GM23338 (cell line): ENCODE results near the gene BAK1. TPM values are rescaled to one million over a fixed set of nuclear protein-coding genes. Genes with fewer than 3 reads are reported as not detected.

Experiments used
- ATAC-seq: fragments of 200-7000 bp; cut with Tn5 transposase; 3 replicates; pipeline ENCODE4 v1.9.1; 2020
- DNase-seq: peaks from one replicate; pipeline ENCODE4 v3.0.0-alpha.2; 2015; ENCODE audit warnings: low spot score
- H2AFZ ChIP-seq: fragments of 200-600 bp; sonication (generic); 2 replicates; pipeline ENCODE4 v1.8.0; 2016; ENCODE audit warnings: antibody characterized with exemption, mild to moderate bottlenecking, moderate library complexity
- H3F3A ChIP-seq: fragments of 200-600 bp; sonication (generic); replicated peaks from 2 replicates; pipeline ENCODE4 v1.8.0; 2017; ENCODE audit warnings: antibody characterized with exemption, mixed run types, low read depth
- H3K27ac ChIP-seq: fragments of 200-600 bp; sonication (generic); 2 replicates; pipeline ENCODE4 v1.6.1; 2016; ENCODE audit warnings: low read depth
- H3K27me3 ChIP-seq: fragments of 200-600 bp; sonication (generic); 2 replicates; pipeline ENCODE4 v1.8.0; 2016; ENCODE audit warnings: mild to moderate bottlenecking, mixed run types, moderate library complexity; ENCODE audit not compliant: insufficient read depth
- H3K36me3 ChIP-seq: fragments of 200-600 bp; sonication (generic); 2 replicates; pipeline ENCODE4 v1.8.0; 2016; ENCODE audit warnings: mild to moderate bottlenecking; ENCODE audit not compliant: insufficient read depth
- H3K4me1 ChIP-seq: fragments of 200-600 bp; sonication (generic); 2 replicates; pipeline ENCODE4 v1.8.0; 2016; ENCODE audit warnings: mild to moderate bottlenecking, moderate library complexity; ENCODE audit not compliant: insufficient read depth
- H3K4me2 ChIP-seq: fragments of 200-600 bp; sonication (generic); 2 replicates; pipeline ENCODE4 v1.7.1; 2017; ENCODE audit warnings: mixed run types
- H3K4me3 ChIP-seq: fragments of 200-600 bp; sonication (generic); 2 replicates; pipeline ENCODE4 v1.6.1; 2016; ENCODE audit warnings: mixed run types
- H3K79me2 ChIP-seq: fragments of 200-600 bp; sonication (generic); replicated peaks from 2 replicates; pipeline ENCODE4 v1.8.0; 2017; ENCODE audit warnings: mild to moderate bottlenecking; ENCODE audit not compliant: insufficient read depth
- H3K9me2 ChIP-seq: fragments of 200-600 bp; sonication (generic); 2 replicates; pipeline ENCODE4 v1.8.0; 2017; ENCODE audit not compliant: insufficient read depth
- H4K20me1 ChIP-seq: fragments of 200-600 bp; sonication (generic); replicated peaks from 2 replicates; pipeline ENCODE4 v1.8.0; 2017; ENCODE audit warnings: mild to moderate bottlenecking; ENCODE audit not compliant: insufficient read depth
- H3K27ac Mint-ChIP-seq: 2 replicates; pipeline ENCODE4 v1.8.0; 2020; ENCODE audit warnings: inconsistent platforms, mild to moderate bottlenecking, moderate library complexity, mixed read lengths
- H3K27me3 Mint-ChIP-seq: 3 replicates; pipeline ENCODE4 v1.8.0; 2022; ENCODE audit warnings: low read depth, mild to moderate bottlenecking, moderate library complexity, mixed read lengths, inconsistent platforms; ENCODE audit not compliant: insufficient read depth, poor library complexity
- H3K36me3 Mint-ChIP-seq: 3 replicates; pipeline ENCODE4 v1.8.0; 2021; ENCODE audit warnings: low read depth, mild to moderate bottlenecking, inconsistent platforms, moderate library complexity, mixed read lengths
- H3K4me1 Mint-ChIP-seq: 3 replicates; pipeline ENCODE4 v1.8.0; 2020; ENCODE audit warnings: mild to moderate bottlenecking, inconsistent platforms, mixed read lengths
- H3K4me3 Mint-ChIP-seq: 3 replicates; pipeline ENCODE4 v1.8.0; 2021; ENCODE audit warnings: moderate library complexity, mild to moderate bottlenecking, inconsistent platforms, mixed read lengths
- H3K9me3 Mint-ChIP-seq: 3 replicates; pipeline ENCODE4 v1.8.0; 2020; ENCODE audit warnings: moderate library complexity, mild to moderate bottlenecking, inconsistent platforms, mixed read lengths
- ETS1 ChIP-seq: IDR thresholded peaks from 2 replicates; pipeline ENCODE4 v1.6.1; 2016; ENCODE audit warnings: antibody characterized with exemption
- EZH2 ChIP-seq: fragments of 200-600 bp; sonication (generic); IDR thresholded peaks from one replicate; pipeline ENCODE4 v1.8.0; 2017; ENCODE audit warnings: antibody characterized with exemption, mild to moderate bottlenecking, low read depth; ENCODE audit not compliant: unreplicated experiment
- EZH2phosphoT487 ChIP-seq: fragments of 200-600 bp; sonication (generic); IDR thresholded peaks from one replicate; pipeline ENCODE4 v1.8.1; 2018; ENCODE audit warnings: antibody characterized with exemption; ENCODE audit not compliant: unreplicated experiment
- NANOG ChIP-seq: IDR thresholded peaks from 2 replicates; pipeline ENCODE4 v1.6.1; 2016; ENCODE audit warnings: antibody characterized with exemption, borderline replicate concordance
- POLR2AphosphoS5 ChIP-seq: IDR thresholded peaks from 2 replicates; pipeline ENCODE4 v1.6.1; 2016; ENCODE audit warnings: antibody characterized with exemption, low read depth
- STAT1 ChIP-seq: IDR thresholded peaks from one replicate; pipeline ENCODE4 v1.6.1; 2016; ENCODE audit warnings: antibody characterized with exemption; ENCODE audit not compliant: unreplicated experiment
- ZNF462 ChIP-seq: fragments of 250-450 bp; sonication (Bioruptor Pico); IDR thresholded peaks from 2 replicates; pipeline ENCODE4 v1.5.0; 2020; ENCODE audit warnings: mild to moderate bottlenecking, moderate library complexity
- polyA plus RNA-seq: library from polyadenylated mRNA; unstranded; fragments of >200 nt; fragmentation: Nextera tagmentation; extraction: Ambion mirVana; gene quantifications from 2 replicates; pipeline ENCODE4 v1.2.1, GENCODE V29; 2016
- total RNA-seq: library from RNA; depleted of rRNA; stranded (reverse); fragments of >200 nt; shearing (Covaris generic); gene quantifications from 2 replicates; pipeline ENCODE4 v1.2.3, GENCODE V29; 2014
- TF ChIP-seq, protein P1 (sequence below): IDR thresholded peaks from one replicate; pipeline ENCODE4 v1.6.1; 2018; ENCODE audit warnings: antibody characterized with exemption; ENCODE audit not compliant: unreplicated experiment

BAK1 gene
- total and polyA plus RNA-seq, 2 experiments from 2014 or later, result 22.2 to 45.0 TPM

GRCh38 chr6:33575211-33575610 lies 4.9 kb downstream of the BAK1 start:
- DNase-seq (no peak), ATAC-seq (no peak)
- Mint-ChIP-seq H3K36me3 (peaks cover 24% of the 10 kb centered on the region), H3K4me1 (peaks cover 16% of the 10 kb centered on the region), H3K27ac (no peak overlapping the region; the same call in 1 of the 2 replicates), H3K27me3 (peaks cover 17% of the 10 kb centered on the region), H3K9me3 (no peaks in the 10 kb centered on the region; the same call in 2 of the 3 replicates), H3K4me3 (no peak overlapping the region)
- Histone ChIP-seq H3K4me1 (peaks cover 18% of the 10 kb centered on the region), H3K79me2 (peaks cover 16% of the 10 kb centered on the region), H2AFZ (no peak overlapping the region), H3K27me3 (no peaks in the 10 kb centered on the region), H4K20me1 (no peaks in the 10 kb centered on the region), H3K4me3 (no peak overlapping the region), H3K4me2 (no peak overlapping the region), H3K27ac (no peak overlapping the region), H3K36me3 (0 out of 2 replicates have a peak, but pooled peaks cover 5% of the 10 kb centered on the region), H3F3A (no peaks in the 10 kb centered on the region), H3K9me2 (no peaks in the 10 kb centered on the region)
- TF ChIP-seq NANOG, result no peak
- no peak for TF ChIP-seq EZH2
- TF ChIP-seq, protein P1, sequence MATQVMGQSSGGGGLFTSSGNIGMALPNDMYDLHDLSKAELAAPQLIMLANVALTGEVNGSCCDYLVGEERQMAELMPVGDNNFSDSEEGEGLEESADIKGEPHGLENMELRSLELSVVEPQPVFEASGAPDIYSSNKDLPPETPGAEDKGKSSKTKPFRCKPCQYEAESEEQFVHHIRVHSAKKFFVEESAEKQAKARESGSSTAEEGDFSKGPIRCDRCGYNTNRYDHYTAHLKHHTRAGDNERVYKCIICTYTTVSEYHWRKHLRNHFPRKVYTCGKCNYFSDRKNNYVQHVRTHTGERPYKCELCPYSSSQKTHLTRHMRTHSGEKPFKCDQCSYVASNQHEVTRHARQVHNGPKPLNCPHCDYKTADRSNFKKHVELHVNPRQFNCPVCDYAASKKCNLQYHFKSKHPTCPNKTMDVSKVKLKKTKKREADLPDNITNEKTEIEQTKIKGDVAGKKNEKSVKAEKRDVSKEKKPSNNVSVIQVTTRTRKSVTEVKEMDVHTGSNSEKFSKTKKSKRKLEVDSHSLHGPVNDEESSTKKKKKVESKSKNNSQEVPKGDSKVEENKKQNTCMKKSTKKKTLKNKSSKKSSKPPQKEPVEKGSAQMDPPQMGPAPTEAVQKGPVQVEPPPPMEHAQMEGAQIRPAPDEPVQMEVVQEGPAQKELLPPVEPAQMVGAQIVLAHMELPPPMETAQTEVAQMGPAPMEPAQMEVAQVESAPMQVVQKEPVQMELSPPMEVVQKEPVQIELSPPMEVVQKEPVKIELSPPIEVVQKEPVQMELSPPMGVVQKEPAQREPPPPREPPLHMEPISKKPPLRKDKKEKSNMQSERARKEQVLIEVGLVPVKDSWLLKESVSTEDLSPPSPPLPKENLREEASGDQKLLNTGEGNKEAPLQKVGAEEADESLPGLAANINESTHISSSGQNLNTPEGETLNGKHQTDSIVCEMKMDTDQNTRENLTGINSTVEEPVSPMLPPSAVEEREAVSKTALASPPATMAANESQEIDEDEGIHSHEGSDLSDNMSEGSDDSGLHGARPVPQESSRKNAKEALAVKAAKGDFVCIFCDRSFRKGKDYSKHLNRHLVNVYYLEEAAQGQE, result no peak
- no peak for TF ChIP-seq STAT1
- no peak for TF ChIP-seq ETS1

- Mint-ChIP-seq H3K27ac (peak overlapping the region; percentile 86; the same call in 1 of the 2 replicates), H3K4me1 (peaks cover 10% of the 10 kb centered on the region), H3K27me3 (peaks cover 24% of the 10 kb centered on the region), H3K9me3 (no peaks in the 10 kb centered on the region), H3K4me3 (peak overlapping the region; percentile 88), H3K36me3 (peaks cover 18% of the 10 kb centered on the region)
- H3K27me3 ChIP-seq, result no peaks in the 10 kb centered on the region
- peaks cover 12% of the 10 kb centered on the region for H3K4me1 ChIP-seq
- H3F3A ChIP-seq, result no peaks in the 10 kb centered on the region
- H2AFZ ChIP-seq, result peak overlapping the region; percentile 97
- H3K36me3 ChIP-seq, result 0 out of 2 replicates have a peak, but pooled peaks cover 5% of the 10 kb centered on the region
- no peaks in the 10 kb centered on the region for H3K79me2 ChIP-seq
- 0 out of 2 replicates have a peak overlapping the region, but pooled peaks have one; percentile 66 for H3K27ac ChIP-seq
- H3K4me2 ChIP-seq, result peak overlapping the region; percentile 92
- ATAC-seq (peak; percentile 5), DNase-seq (no peak)
- no peaks in the 10 kb centered on the region for H3K9me2 ChIP-seq
- H4K20me1 ChIP-seq, result no peaks in the 10 kb centered on the region
- H3K4me3 ChIP-seq, result peak overlapping the region; percentile 85
- TF ChIP-seq ZNF462 (CRISPR knock-in tag), result no peak
- TF ChIP-seq POLR2AphosphoS5, result no peak
- TF ChIP-seq STAT1, result no peak
- no peak for TF ChIP-seq EZH2phosphoT487
- TF ChIP-seq ETS1, result no peak
These were observed 8.3 kb downstream of the BAK1 start for GRCh38 chr6:33571637-33572316.
